Measurements from ENCODE around the gene SQSTM1. TPM values are rescaled to one million over a fixed set of nuclear protein-coding genes. Genes with fewer than 3 reads are reported as not detected.

The SQSTM1 gene
- total RNA-seq, 1 experiment from 2014 or later, result 715 TPM

- Histone ChIP-seq H3K9me2 (ENCODE audit: insufficient read depth) (no peaks in the 10 kb centered on the region), H3K4me2 (peak overlapping the region; percentile 96), H3K9me3 (ENCODE audit: insufficient read depth, low read depth) (no peaks in the 10 kb centered on the region), H3K27ac (no peak overlapping the region), H3F3A (ENCODE audit: insufficient read depth, low read depth) (peaks cover 26% of the 10 kb centered on the region), H3K36me3 (ENCODE audit: low read depth) (no peaks in the 10 kb centered on the region), H3K27me3 (ENCODE audit: insufficient read depth, low read depth) (no peaks in the 10 kb centered on the region), H2AFZ (peak overlapping the region; percentile 98), H3K79me2 (ENCODE audit: low read depth) (peaks cover 13% of the 10 kb centered on the region; the same call in 1 of the 2 replicates), H3K4me3 (peak overlapping the region; percentile 83), H3K4me1 (replicated peaks; ENCODE audit: insufficient read depth) (peaks cover 6% of the 10 kb centered on the region; the same call in 1 of the 2 replicates), H4K20me1 (ENCODE audit: insufficient read depth) (peaks cover 6% of the 10 kb centered on the region; the same call in 1 of the 2 replicates)
- ChIA-PET CTCF (interaction anchor here (1.0 kb wide), 1 partner anchor 95 kb away, joined by 3 read pairs; no protein-coding TSS in a partner anchor), POLR2A (ENCODE audit: unreplicated experiment) (no interaction called here)
- peak in 1 of 2 experiments; percentile 55 for DNase-seq
- no peak for TF ChIP-seq EZH2 (IDR thresholded peaks at IDR 0.05; ENCODE audit: low read depth)
- no peak for TF ChIP-seq CTCF (conservative IDR thresholded peaks at IDR 0.05)
- BruUV-seq (replicated peaks), result no TSS peak
- intact Hi-C loops (cut with micrococcal nuclease; ENCODE audit: unreplicated experiment), result loop anchor here (1.0 to 10.0 kb wide), 5 partner anchors 39 to 235 kb away; partner anchors contain the start of genes HNRNPH1 and MAML1
Observed at GRCh38 chr5:179858241-179858585, 37.5 kb downstream of the SQSTM1 start.

- TSS peak; percentile 91 for BruUV-seq (replicated peaks)
- Histone ChIP-seq H3K27me3 (ENCODE audit: insufficient read depth, low read depth) (no peaks in the 10 kb centered on the region), H3F3A (ENCODE audit: insufficient read depth, low read depth) (peaks cover 26% of the 10 kb centered on the region), H3K79me2 (ENCODE audit: low read depth) (peaks cover 13% of the 10 kb centered on the region; the same call in 1 of the 2 replicates), H3K27ac (peak within 1 kb of the TSS; percentile 43; the same call in 1 of the 2 replicates), H3K36me3 (ENCODE audit: low read depth) (no peaks in the 10 kb centered on the region), H3K4me3 (peak within 1 kb of the TSS; percentile 83), H3K4me1 (replicated peaks; ENCODE audit: insufficient read depth) (peaks cover 6% of the 10 kb centered on the region; the same call in 1 of the 2 replicates), H4K20me1 (ENCODE audit: insufficient read depth) (peaks cover 6% of the 10 kb centered on the region; the same call in 1 of the 2 replicates), H3K9me3 (ENCODE audit: insufficient read depth, low read depth) (no peaks in the 10 kb centered on the region), H3K4me2 (peak within 1 kb of the TSS; percentile 96), H3K9me2 (ENCODE audit: insufficient read depth) (no peaks in the 10 kb centered on the region), H2AFZ (peak within 1 kb of the TSS; percentile 98)
- CTCF ChIA-PET, result interaction anchor here (1.0 kb wide), 1 partner anchor 96 kb away, joined by 3 read pairs; no protein-coding TSS in a partner anchor
- no peak for TF ChIP-seq EZH2 (IDR thresholded peaks at IDR 0.05; ENCODE audit: low read depth)
- no peak for TF ChIP-seq CTCF (conservative IDR thresholded peaks at IDR 0.05)
- POLR2A ChIA-PET (ENCODE audit: unreplicated experiment), result no interaction called here
- intact Hi-C loops (cut with micrococcal nuclease; ENCODE audit: unreplicated experiment), result loop anchor here (1.0 to 10.0 kb wide), 5 partner anchors 40 to 236 kb away; partner anchors contain the start of genes HNRNPH1 and MAML1
- peak; percentile 85 to 98 for DNase-seq
Observed at GRCh38 chr5:179858586-179859427, 38.1 kb downstream of the SQSTM1 start, which contains the start of gene MRNIP. MRNIP (minus strand) TSS chr5:179858817; CDS start chr5:179858796, 21 bp downstream.

GRCh38 chr5:179860301-179860700, 39.6 kb downstream of the SQSTM1 start:
- Histone ChIP-seq H2AFZ (no peak overlapping the region), H3K27ac (no peak overlapping the region), H3K9me2 (ENCODE audit: insufficient read depth) (no peaks in the 10 kb centered on the region), H3K27me3 (ENCODE audit: insufficient read depth, low read depth) (no peaks in the 10 kb centered on the region), H3F3A (ENCODE audit: insufficient read depth, low read depth) (peaks cover 26% of the 10 kb centered on the region), H4K20me1 (ENCODE audit: insufficient read depth) (peaks cover 3% of the 10 kb centered on the region; the same call in 1 of the 2 replicates), H3K4me1 (replicated peaks; ENCODE audit: insufficient read depth) (peaks cover 6% of the 10 kb centered on the region; the same call in 1 of the 2 replicates), H3K4me3 (no peak overlapping the region), H3K79me2 (ENCODE audit: low read depth) (peaks cover 13% of the 10 kb centered on the region; the same call in 1 of the 2 replicates), H3K9me3 (ENCODE audit: insufficient read depth, low read depth) (no peaks in the 10 kb centered on the region), H3K36me3 (ENCODE audit: low read depth) (no peaks in the 10 kb centered on the region), H3K4me2 (0 out of 2 replicates have a peak overlapping the region, but pooled peaks have one; percentile 96)
- TF ChIP-seq CTCF (conservative IDR thresholded peaks at IDR 0.05), result no peak
- TF ChIP-seq EZH2 (IDR thresholded peaks at IDR 0.05; ENCODE audit: low read depth), result no peak
- intact Hi-C loops (cut with micrococcal nuclease; ENCODE audit: unreplicated experiment), result no loop called here
- ChIA-PET CTCF (no interaction called here), POLR2A (ENCODE audit: unreplicated experiment) (interaction anchor here (0.6 kb wide), 1 partner anchor 16 kb away, joined by 3 read pairs; no protein-coding TSS in a partner anchor)
- BruUV-seq (replicated peaks), result no TSS peak
- DNase-seq, result no peak

Data from PC-9 (cell line).